Mesothelial cell of epicardium (in vitro differentiated cells): ENCODE results near the gene SMC3. TPM values are rescaled to one million over a fixed set of nuclear protein-coding genes. Genes with fewer than 3 reads are reported as not detected.

Experiments used
- DNase-seq, 2 experiments: peaks; one replicate each; pipeline ENCODE4 v3.0.0; 2021; ENCODE audit warnings: low spot score in 2 of 2; ENCODE audit not compliant: unreplicated experiment in 2 of 2
- H3K27ac Mint-ChIP-seq: 2 replicates; pipeline ENCODE4 v1.8.0; 2021; ENCODE audit warnings: mixed read lengths
- H3K27me3 Mint-ChIP-seq: 2 replicates; pipeline ENCODE4 v1.8.0; 2021; ENCODE audit warnings: low read depth, mixed read lengths
- H3K36me3 Mint-ChIP-seq: 2 replicates; pipeline ENCODE4 v1.8.0; 2021; ENCODE audit warnings: mixed read lengths
- H3K4me1 Mint-ChIP-seq: 2 replicates; pipeline ENCODE4 v1.8.0; 2021; ENCODE audit warnings: mixed read lengths
- H3K4me3 Mint-ChIP-seq: 2 replicates; pipeline ENCODE4 v1.8.0; 2021; ENCODE audit warnings: mild to moderate bottlenecking, moderate library complexity, mixed read lengths
- H3K9me3 Mint-ChIP-seq: 2 replicates; pipeline ENCODE4 v1.8.0; 2021; ENCODE audit warnings: mixed read lengths
- CTCF ChIP-seq: fragments of 200-600 bp; sonication (generic); IDR thresholded peaks from one replicate; pipeline ENCODE4 v1.5.0; 2021; ENCODE audit warnings: antibody characterized with exemption; ENCODE audit not compliant: unreplicated experiment
- total RNA-seq: library from RNA; stranded (reverse); gene quantifications from 3 replicates; pipeline ENCODE4 v1.2.1, GENCODE V29; 2021

SMC3 gene
- total RNA-seq, 1 donor from 2014 or later, result 47.2 TPM

GRCh38 chr10:110572862-110573261, 5.4 kb downstream of the SMC3 start:
- DNase-seq, result no peak
- no peak overlapping the region for H3K27ac Mint-ChIP-seq
- peaks cover 6% of the 10 kb centered on the region for H3K36me3 Mint-ChIP-seq
- H3K4me1 Mint-ChIP-seq, result peaks cover 24% of the 10 kb centered on the region
- H3K9me3 Mint-ChIP-seq, result no peaks in the 10 kb centered on the region
- no peak overlapping the region for H3K4me3 Mint-ChIP-seq
- H3K27me3 Mint-ChIP-seq, result no peaks in the 10 kb centered on the region
- TF ChIP-seq CTCF, result no peak

GRCh38 chr10:110574420-110574819, 6.9 kb downstream of the SMC3 start:
- no peak overlapping the region for H3K4me3 Mint-ChIP-seq
- peaks cover 13% of the 10 kb centered on the region for H3K4me1 Mint-ChIP-seq
- no peak overlapping the region for H3K27ac Mint-ChIP-seq
- no peak for TF ChIP-seq CTCF
- H3K36me3 Mint-ChIP-seq, result peaks cover 17% of the 10 kb centered on the region
- DNase-seq, result no peak
- no peaks in the 10 kb centered on the region for H3K9me3 Mint-ChIP-seq
- H3K27me3 Mint-ChIP-seq, result no peaks in the 10 kb centered on the region

GRCh38 chr10:110576220-110576619, 8.7 kb downstream of the SMC3 start:
- DNase-seq, result no peak
- TF ChIP-seq CTCF, result no peak
- Mint-ChIP-seq H3K27ac (no peak overlapping the region), H3K9me3 (no peaks in the 10 kb centered on the region), H3K4me3 (no peak overlapping the region), H3K36me3 (peaks cover 18% of the 10 kb centered on the region), H3K27me3 (no peaks in the 10 kb centered on the region), H3K4me1 (peaks cover 5% of the 10 kb centered on the region)

- Mint-ChIP-seq H3K9me3 (no peaks in the 10 kb centered on the region), H3K36me3 (peaks cover 21% of the 10 kb centered on the region), H3K4me1 (peaks cover 3% of the 10 kb centered on the region), H3K27me3 (no peaks in the 10 kb centered on the region), H3K4me3 (no peak overlapping the region), H3K27ac (no peak overlapping the region)
- no peak for DNase-seq
- no peak for TF ChIP-seq CTCF
Measured at GRCh38 chr10:110577056-110577455, 9.6 kb downstream of the SMC3 start.

GRCh38 chr10:110584006-110584405, 16.5 kb downstream of the SMC3 start:
- H3K4me1 Mint-ChIP-seq, result no peaks in the 10 kb centered on the region
- peak overlapping the region; percentile 26 for H3K27ac Mint-ChIP-seq
- TF ChIP-seq CTCF, result no peak
- H3K4me3 Mint-ChIP-seq, result no peak overlapping the region
- DNase-seq, result no peak
- peaks cover 35% of the 10 kb centered on the region for H3K36me3 Mint-ChIP-seq
- H3K9me3 Mint-ChIP-seq, result no peaks in the 10 kb centered on the region
- no peaks in the 10 kb centered on the region for H3K27me3 Mint-ChIP-seq

- TF ChIP-seq CTCF, result no peak
- Mint-ChIP-seq H3K27ac (no peak overlapping the region), H3K4me1 (no peaks in the 10 kb centered on the region), H3K9me3 (no peaks in the 10 kb centered on the region), H3K27me3 (no peaks in the 10 kb centered on the region), H3K4me3 (no peak overlapping the region), H3K36me3 (peaks cover 42% of the 10 kb centered on the region)
- no peak for DNase-seq
Measured at GRCh38 chr10:110591760-110592159, 24.3 kb downstream of the SMC3 start.
